ENCODE data around the gene PPP1R13B.
A peak's percentile ranks its signal among the peaks of the same experiment; 100 is the strongest.

The PPP1R13B gene

DNA sequence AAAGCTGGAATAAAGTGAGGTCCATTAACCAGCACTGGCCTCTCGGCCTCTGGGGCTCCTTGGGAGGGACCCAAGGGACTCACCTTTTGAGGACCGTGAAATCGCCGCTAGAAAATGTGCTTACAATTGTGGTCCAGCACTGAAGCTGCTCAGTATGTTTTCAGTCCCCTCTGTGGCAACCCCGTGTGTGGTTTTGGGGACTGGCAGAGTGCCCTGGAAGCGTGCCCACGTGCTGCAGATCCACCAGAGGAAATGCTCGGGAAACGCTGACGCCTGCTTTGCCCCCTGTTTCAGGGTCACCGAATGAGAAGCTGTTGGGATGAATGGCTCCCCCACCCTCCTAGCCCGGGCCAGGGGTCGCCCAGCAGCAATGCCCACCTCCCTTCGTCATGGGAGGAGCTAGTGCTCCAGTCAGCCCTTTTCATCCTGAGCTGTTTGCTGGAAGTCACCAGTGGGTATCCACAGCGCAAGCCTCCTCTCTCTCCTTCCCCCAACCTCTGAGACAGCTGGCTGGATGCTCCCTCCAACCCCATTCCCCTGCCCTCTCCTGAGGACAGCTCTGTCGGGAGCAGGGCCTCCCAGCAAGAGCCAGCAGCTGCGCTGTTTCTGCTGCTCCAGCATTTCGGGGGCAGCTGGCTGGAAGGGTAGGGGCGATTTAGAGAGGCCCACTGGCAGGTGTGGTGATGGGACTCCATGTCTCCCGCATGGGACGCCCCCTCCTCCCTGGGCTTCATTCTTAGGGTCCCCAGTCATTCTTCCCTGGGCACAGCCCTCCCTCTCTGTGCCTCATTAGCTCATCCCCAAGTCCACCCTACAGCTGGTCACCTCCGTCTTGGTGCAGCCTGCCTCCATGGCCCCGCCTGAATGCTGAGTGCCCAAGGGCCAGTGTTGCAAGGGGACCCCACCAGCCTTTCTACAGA lies 33.2 kb upstream of the PPP1R13B start:
- DNase-seq (ENCODE audit: low spot score) (peak; percentile 66), FAIRE-seq (no peak)

DNA sequence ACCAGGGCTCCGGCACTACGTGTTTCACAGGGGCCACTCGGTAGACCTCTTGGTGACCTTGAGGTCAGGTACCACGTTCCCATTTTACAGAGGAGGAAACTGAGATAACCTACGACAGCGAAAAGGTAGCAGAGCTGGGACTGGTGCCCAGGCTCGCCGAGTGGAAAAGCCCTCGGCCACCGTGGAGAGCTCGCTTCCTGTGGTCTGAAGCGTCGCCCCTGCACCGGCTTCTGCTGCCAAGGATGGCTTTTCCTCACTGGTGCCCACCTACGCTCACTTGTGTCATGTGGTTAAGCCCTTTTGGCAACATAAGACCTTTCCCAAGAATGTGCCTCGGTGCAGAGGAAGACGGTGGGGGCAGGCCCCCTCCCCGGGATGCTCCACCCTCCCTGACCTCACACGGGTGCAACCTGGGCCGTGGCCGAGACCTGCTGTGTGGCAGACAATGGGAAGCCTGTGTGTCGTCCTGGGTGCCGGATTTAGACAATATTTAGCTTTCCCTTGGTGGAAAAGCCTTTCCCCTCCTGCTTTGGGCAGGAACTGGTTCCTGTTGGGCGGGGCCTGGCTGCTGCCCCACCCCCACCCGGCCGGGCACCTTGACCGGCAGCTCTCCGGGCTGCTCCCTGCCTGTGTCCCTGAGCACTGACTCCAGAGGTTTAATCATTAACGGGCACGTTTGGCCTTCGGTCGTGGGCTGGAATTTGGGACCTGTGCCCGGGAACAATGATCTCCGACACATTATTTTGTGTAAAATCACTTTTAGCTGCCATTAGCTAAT lies 32.4 kb upstream of the PPP1R13B start:
- FAIRE-seq (no peak), DNase-seq (ENCODE audit: low spot score) (peak; percentile 62)

DNA sequence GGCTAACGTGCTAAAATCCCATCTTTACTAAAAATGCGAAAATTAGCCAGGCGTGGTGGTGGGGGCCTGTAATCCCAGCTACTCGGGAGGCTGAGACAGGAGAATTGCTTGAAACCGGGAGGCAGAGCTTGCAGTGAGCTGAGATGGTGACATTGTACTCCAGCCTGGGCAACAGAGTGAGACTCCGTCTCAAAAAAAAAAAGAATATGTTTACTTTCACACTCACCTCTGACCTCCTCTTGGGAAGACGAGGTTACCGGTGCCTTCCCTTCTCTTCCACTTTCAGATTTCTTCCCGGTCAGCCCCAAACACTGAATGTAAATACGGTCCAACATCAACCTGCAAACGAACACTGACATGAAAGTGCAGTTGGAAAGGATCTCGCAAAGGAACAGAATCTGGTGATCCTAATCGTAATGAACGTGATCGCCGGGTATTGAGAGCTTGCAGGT lies 31.8 kb upstream of the PPP1R13B start:
- no peak for FAIRE-seq
- no peak for DNase-seq (ENCODE audit: low spot score)

DNA sequence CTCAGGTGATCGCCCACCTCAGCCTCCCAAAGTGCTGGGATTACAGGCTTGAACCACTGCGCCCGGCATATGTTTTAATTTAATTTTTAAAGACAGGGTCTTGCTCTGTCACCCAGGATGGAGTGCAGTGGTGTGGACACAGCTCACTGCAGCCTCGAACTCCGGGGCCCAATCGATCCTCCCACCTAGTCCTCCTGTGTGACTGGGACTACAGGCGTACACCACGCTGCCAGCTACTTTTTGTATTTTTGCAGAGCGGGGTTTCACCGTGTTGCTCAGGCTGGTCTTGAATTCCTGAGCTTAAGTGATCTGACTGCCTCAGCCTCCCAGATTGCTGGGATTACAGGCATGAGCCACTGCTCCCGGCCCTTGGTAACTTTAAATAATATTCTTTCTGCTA lies 30.8 kb upstream of the PPP1R13B start:
- no peak for FAIRE-seq

DNA sequence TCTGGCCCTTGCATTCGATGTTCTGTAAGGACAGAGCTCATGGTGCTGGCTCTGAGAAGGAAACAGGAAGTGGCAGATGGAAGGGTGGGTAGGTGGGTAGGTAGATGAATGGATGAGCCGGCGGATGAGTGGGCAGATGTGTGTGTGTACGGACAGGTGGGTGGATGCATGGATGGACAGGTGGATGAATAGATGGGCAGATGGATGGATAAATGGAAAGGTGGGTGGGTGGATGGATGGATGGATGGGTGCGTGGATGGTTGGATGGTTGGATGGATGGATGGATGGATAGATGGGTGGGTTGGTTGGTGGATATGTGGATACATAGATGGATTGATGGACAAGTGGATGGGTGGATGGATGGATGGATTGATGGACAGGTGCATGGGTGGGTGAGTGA lies 27.6 kb upstream of the PPP1R13B start:
- FAIRE-seq (no peak), DNase-seq (ENCODE audit: low spot score) (no peak)

More for the DNA sequence above, 30.8 kb upstream of the PPP1R13B start:
- no peak for DNase-seq (ENCODE audit: low spot score)

DNA sequence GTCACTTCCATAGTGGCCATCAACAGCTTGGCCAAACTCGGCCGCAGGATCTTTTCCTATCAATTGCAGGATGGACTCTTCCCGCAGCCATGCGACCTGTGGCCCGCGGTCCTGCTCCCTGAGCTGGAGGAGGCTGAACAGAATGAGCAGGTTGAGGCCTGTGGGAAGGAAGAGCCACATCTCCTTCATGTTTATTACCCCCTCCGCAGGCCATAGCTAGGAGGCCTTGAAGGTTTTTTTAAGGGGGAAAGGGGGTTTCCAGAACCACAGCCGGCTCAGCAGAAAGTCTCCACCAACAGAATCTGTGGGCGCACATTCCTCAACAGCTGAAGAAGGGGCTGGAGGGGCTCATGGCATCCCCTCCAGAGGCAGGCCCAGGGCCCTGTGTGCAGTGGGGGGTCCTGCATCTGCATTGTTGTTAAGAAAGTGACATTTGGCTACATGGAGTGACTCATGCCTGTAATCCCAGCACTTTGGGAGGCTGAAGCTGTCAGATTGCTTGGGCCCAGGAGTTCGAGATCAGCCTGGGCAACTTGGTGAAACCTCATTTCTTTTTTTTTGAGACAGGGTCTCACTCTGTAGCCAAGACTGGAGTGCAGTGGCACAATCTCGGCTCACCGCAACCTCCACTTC lies 25.2 kb upstream of the PPP1R13B start:
- no peak for DNase-seq (ENCODE audit: low spot score)
- no peak for FAIRE-seq

DNA sequence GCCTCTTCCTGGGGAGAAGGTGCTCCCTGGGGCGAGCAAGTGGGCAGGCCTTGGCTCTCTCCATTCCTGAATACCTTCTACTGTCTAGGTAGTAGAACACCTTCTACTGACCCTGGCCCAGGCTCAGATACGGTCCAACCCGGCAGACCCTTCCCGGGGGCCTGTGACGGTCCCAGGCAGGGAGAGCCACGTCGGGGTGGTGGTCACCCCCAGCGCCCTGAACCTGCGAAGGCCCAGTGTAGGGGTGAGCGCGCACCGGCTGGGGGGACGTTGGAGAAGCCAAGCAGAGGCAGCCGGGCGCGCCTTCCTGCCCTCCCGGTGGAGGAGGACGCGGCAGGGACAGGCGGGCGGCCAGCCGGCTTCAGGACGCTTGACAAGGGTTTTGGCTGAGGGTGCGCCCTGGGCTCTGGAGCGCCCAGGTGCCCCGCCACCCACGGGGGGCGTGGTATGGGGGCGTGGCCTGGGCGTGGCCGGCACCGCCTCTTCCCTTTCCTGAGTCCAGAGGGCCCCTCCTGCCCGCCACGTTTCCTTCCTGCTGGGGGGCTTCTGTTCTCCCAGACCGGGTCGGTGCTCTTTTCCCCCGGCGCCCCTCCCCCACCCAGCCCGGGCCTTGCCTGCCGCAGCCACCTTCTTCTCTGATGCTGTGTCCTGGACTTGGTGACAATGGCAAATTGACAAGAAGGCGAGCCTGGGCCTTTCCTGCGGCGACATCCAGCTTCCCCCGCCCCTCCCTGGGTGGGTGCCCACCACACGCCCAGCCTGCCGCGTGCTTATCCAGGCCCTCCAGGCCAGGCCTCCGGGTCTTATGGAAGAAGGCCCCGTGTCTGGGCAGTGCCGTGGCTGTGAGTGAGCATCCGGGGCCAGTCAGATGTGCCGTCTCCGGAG lies 24.5 kb upstream of the PPP1R13B start:
- FAIRE-seq, result no peak
- no peak for DNase-seq (ENCODE audit: low spot score)

DNA sequence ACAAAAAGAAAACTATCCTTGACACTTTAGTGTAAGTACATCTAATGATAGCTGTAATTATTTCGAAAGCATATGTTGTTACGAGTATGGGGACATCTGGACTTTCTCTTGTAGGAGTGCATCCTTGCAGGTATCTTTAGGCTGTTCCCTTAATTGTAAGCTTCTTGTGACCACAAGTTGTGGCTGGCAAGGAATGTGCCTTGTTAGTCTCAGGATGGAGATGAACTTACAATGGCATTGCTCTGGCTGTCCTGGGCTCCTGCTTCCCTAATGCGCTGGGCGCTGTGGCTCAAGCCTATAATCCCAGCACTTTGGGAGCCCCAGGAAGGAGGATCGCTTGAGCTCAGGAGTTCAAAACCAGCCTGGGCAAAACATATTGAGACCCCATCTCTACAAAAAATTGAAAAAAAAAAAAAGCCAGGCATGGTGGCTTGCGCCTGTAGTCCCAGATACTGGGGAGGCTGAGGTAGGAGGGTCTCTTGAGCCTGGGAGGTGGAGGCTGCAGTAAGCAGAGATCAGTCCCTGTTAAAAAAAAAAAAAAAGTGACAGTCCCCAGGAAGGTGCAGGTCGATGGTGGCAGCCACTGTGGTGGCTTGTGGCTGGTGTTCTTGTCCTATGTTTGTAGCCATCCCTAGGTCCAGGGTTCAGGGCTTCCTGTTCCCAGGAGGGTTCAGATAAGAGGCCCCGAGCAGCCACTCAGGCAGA lies 23.7 kb upstream of the PPP1R13B start:
- DNase-seq (ENCODE audit: low spot score) (no peak), FAIRE-seq (no peak)

DNA sequence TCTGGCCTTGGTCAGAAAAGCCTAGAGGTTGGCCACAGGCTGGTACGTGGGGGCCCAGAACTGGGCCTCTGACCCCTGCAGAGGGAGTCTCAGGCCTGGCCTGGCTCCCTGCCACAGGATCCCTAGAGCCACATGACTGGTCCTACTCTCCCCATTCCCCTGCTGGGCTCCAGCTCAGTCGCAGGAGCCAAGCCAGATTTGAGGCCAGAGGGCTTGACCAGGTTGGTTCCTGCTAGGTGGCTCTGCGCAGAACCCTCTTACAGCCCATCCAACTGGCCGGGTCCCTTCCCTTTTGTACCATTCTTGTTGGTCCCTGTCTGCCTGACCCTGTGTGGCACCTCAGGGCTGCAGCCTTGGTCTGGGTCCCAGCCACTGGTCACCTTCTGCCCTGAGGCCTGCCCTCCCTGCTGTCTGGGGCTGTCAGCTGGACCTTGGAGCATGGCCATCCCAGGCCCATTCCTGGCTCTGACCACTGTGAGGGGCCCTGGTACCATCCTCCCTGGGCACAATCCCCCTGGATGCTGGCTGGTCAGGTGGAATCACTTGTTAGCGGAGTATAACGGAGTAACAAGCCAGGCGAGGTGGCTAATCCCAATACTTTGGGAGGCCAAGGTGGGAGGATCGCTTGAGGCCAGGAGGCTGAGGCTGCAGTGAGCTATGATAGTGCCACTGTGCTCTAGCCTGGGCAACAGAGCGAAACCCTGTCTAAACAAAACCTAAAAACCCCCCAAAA lies 22.9 kb upstream of the PPP1R13B start:
- DNase-seq (ENCODE audit: low spot score), result no peak
- FAIRE-seq, result no peak

DNA sequence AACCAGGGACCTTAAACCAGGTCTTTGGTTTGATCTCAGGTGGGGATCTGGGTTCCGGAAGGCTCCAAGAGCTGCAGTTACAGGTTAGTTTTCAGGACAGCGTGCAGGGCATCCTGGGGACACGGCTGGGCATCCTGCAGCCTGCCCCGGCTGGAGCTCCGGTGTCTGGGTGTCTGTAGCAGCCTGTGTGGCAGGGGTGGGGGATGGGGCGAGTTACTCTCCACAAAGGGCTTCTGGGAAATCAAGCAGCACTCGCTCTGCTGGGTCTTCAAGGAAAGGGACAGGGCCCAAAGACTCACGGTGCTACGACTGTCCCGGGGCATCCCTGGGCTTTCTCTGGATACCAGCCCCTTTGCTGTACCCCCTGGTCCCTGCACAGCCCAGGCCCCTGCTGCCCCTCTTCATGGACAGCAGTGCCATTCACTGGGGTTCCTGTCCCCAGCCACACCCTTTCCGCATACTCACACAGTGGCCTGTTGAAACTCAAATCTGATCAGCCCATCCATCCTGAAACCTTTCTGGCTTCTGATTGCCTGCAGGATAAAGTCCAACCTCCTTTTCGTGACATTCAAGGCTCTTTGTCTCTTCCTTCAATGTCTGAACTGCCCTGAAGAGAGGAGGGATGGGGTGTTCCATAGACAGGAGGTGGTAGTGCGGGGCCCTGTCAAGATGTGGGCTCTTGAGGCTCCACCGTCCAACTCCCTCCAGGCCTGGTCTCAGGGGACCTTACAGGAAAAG lies 22.2 kb upstream of the PPP1R13B start:
- FAIRE-seq (no peak), DNase-seq (ENCODE audit: low spot score) (no peak)

DNA sequence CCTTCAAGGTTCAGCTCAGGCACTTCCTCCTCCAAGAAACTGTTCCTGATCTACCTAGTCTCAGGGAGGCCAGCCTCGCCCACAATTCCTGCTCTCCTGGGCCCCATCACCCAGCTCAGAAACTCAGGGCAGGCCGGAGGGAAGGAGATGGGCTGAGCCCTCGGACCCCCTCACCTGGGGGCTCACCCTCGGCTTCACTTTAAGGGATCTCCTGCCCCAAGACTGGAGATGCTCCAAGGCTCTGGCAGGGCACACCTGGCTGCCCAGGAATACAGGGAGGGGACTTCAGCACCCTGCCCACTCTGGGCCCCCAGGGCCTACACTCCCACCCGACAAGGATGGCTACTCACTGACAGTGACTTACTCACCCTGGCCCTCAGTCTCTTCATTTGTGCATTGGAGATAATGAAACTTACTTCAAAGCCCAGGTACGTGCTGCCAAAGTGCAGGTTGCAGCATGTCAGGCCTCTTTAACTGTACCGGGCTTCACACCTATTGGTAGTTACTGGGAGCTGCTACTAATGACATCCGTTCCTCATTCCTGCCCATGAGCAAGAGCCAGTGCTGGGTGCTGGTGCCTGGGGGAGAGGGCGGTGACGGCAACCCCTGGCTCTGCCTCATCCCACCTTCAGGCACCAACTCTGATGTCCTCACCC lies 21.0 kb upstream of the PPP1R13B start:
- DNase-seq (ENCODE audit: low spot score) (no peak), FAIRE-seq (no peak)

DNA sequence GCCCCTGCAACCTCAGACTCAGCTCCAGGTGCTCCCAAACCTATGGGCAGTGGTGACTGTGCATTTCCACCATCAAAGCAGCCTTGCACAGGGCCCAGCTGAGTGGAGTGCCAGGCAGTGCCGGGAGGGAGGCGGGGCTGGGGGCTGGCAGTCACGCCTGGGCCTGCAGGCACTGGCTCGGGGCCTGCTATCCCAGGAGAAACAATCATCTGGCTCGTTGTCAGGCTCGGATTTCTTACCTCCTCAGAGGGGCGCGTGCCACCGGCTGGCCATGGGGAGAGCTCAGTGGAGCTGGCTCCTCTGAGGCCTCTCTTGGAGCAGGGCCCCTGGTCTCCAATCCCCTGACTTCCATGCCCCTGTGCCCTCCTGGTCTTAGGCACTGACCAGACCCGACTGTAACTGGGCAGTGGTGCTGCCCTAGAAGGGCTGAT lies 20.2 kb upstream of the PPP1R13B start:
- FAIRE-seq (no peak), DNase-seq (ENCODE audit: low spot score) (no peak)

DNA sequence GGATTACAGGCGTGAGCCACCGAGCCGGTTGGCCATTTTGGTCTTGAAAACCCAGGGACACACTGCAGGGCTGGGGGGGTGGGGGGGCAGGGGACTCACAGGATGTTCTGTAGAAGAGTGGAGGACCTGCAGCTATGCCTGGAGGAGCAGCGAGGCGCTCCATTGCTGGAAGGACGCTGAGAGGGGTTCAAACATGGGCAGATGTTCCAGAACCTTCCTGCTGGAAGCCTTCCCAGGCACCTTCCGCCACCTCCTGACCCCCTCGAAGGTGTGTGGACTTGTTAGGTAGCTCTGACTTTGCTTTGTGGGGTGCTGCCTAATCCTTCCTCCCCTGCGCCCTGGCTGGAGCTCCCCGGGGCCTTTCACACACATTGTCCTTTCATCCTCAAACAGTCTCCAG lies 19.6 kb upstream of the PPP1R13B start:
- DNase-seq (ENCODE audit: low spot score), result no peak
- FAIRE-seq, result no peak

DNA sequence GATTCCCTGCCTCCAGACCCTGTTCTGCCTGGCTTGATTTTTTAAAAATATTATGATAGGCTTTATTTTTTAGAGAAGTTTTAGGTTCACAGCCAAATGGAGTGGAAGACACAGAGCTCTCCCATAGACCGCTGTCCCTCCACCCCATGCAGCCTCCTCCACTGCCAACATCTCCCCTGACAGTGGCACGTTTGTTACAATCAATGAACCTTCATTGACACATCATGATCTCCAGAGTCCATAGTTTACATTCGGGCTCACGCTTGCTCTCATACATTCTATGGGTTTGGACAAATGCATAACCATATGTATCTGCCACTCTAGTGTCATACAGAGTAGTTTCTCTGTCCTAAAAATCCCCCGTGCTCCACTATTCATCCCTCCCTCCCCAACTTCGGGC lies 15.9 kb upstream of the PPP1R13B start:
- DNase-seq (ENCODE audit: low spot score), result no peak
- no peak for FAIRE-seq

DNA sequence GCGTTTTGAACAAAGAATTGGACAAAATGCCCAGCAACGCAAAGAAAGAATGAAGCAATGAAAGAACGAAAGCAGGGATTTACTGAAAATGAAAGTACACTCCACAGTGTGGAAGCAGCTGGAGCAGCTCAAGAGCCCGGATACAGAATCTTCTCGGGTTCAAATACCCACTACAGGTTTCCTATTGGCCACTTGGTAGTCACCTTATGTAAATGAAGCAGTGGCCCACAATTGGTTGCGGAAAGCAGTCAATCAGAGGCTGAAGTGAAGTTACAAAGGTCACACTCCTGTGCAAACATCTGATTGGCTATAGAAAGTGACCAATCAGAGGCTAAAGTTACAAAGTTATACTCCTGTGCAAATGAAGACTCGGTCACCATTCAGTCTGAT lies 15.0 kb upstream of the PPP1R13B start:
- DNase-seq (ENCODE audit: low spot score), result no peak
- FAIRE-seq, result no peak

DNA sequence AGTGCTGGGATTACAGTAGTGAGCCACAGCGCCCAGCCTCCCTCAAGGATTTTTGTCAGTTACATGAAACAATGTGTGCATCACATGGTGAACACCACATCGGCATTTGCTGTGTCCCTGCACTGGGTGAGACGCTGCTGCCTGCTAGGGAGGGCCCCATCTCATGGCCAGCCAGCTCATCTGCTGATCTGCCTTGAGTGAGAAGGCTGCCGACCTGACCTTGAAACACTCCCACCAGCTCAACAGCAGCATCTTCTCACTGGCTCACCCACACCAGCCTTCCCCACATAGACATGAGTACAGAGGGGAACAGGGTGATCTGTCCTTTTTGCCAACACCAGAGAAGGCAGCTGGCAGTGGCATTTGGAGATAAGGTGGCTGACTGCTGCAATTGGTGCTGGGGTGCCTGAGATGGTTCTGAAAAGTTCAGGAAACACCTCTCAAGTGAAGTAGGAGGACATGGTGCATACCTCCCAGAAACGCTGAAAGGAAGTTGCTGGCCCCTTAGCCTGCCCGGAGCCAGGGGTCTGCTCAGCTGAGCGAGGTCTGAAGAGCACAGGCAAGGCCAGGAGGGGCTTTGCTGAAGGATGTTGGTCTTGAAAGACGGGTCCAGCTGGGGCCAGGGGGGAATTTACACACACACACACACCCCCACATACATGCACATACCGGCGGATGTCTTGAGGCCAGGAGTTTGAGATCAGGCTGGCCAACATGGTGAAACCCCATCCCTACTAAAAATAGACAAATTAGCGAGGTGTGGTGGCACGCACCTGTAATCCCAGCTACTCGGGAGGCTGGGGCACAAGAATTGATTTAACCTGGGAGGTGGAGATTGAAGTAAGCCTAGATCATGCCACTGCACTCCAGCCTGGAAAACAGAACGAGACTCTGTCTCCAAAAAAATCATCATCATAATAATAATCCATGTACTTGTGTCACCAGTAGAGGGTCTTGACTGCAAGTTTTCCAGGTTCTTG lies 14.3 kb upstream of the PPP1R13B start:
- no peak for FAIRE-seq
- DNase-seq (ENCODE audit: low spot score), result no peak
